SK-N-DZ (cell line): Measurements from ENCODE around the gene CDH15.

Source experiments
- DNase-seq: peaks from one replicate; pipeline ENCODE4 v3.0.0-alpha.2; 2015; ENCODE audit warnings: low spot score

CDH15 gene

DNA sequence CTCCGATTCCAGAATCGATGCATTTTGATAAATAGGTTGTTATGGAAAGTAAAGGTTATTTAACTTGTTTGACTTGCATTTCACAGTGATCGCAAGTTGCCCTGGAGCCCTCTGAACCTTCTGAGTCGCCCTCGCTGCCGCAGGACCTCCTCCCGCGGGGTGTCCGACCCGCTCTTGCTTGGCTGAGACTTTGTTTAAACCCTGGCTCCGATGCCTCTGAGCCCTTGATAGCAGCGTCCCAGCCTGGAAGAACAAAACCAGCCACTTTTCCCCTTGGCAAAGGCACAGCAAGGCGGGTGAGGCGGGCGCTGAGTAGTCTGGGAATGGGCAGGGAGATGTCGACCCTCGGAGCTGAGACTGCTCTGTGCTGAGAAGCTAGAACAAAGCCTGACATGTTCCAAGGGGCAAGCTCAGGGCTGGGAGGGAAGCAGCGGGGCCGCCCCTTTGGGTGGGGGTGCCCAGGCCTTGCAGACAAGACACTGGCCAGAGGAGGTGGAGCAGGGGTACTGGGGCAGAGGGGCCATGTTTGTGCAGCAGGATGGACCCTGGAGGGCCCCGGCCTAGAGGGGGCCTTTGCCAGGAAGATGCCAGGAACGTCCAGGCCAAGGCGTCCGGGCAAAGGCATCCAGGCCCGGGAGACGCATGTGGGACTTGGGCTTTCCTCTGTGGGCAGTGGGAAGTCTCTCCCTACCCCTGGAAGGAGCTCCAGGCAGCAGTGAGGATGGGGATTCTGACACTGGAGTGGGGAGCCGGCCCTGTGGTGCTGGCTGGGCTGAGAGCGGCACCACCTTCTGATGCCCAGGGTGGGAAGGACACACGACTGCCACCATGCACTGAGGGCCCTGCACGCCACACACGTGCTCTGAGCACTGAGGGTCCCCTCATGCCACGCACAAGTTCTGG is 30.3 kb upstream of the CDH15 start:
- no peak for DNase-seq

- DNase-seq = no peak
Observed at GRCh38 chr16:89141884-89142267, 29.7 kb upstream of the CDH15 start.

DNA sequence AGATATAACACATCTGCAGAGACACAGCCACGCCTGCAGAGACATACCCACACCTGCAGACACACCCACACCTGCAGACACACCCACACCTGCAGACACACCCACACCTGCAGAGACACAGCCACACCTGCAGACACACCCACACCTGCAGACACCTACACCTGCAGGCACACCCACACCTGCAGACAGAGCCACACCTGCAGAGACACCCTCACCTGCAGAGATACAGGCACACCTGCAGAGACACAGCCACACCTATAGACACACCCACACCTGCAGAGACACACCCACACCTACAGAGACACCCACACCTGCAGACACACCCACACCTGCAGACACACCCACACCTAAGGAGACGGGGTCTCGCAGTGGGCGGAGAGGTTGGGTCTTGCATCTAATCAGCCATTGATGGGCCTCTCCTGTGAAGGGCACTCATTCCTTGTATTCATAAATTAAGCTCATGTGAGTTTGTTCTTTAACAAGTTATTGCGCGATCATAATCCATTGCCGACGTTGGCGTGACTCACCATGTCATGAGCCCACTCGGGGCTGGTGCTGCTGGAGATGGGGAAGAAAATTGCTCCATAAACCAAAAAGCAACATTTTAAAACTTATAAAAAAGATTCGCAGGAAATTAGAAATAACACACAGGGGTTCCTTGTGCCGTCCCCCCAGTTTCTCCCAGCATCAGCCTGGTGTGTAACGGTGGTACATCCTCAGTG is 28.9 kb upstream of the CDH15 start:
- DNase-seq = no peak

GRCh38 chr16:89143201-89143741 is 28.3 kb upstream of the CDH15 start:
- no peak for DNase-seq

DNA sequence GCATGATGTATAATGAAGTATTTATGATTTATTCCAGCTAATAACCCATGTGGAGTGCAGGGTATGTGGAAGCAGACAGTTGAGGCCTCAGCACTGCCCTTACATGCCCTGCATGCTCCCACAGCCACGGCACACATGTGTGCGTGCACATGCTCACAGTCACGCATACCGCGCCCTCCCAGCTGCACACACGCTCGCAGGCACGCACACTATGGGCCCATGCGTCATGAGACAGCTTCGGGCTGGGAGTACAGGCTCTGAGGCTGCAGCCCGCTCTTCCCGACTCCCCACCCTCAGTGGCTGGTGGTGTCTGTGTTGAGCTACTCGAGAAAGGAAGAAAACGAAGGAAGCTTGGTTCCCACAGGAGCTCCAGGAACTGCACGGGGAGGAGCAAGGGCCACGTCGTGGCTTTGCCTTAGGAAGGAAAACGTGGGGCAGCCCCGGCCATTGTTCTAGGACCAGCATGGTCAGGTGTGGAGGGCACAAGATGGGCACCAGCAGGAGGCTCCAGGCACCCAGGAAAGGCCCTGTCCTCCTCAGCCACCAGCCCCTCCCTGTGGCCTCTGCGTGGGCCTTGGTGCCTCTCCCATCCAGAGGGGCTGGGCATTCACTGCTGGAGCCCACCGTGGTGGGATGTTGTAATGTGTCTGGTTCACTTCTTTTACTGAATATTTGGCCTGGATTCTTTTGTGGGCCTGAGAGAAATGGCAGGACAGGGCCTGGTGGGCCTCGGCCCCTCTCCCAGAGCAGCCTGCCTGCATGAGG is 27.5 kb upstream of the CDH15 start:
- no peak for DNase-seq

GRCh38 chr16:89144681-89145080 is 26.9 kb upstream of the CDH15 start:
- DNase-seq = no peak

DNA sequence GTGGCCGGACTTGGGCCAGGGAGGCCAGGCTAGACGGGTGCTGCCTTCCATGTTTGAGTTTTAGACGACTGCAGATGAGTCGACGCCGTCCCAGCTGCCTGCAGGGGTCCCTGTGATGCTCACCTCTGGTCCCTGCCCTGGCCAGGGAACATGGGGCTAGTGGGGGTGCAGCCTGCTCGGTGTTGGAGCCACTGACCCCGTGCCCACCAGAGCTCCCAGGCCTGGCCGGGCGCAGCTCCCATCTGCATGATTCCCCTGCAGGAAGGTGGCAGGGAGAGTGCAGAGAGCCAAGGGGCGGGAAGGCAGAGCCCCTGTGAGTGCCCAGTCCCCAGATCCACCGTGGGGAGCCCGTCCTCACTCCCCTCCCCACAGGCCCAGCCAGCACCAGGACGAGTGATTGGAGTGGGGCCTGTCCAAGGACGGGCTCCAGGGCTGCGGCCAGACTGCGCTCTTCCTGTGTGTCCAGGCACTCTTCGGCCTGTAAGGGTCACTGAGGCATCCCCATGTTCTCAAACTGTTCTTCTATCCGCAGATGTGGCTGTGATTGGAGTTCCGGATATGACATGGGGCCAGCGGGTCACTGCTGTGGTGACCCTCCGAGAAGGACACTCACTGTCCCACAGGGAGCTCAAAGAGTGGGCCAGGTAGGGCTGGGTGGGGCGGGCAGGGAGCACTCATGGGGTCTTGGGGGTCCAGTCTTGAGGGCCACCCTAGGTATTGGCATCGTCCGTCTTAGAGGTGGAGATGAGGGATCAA is 26.0 kb upstream of the CDH15 start:
- DNase-seq = no peak

DNA sequence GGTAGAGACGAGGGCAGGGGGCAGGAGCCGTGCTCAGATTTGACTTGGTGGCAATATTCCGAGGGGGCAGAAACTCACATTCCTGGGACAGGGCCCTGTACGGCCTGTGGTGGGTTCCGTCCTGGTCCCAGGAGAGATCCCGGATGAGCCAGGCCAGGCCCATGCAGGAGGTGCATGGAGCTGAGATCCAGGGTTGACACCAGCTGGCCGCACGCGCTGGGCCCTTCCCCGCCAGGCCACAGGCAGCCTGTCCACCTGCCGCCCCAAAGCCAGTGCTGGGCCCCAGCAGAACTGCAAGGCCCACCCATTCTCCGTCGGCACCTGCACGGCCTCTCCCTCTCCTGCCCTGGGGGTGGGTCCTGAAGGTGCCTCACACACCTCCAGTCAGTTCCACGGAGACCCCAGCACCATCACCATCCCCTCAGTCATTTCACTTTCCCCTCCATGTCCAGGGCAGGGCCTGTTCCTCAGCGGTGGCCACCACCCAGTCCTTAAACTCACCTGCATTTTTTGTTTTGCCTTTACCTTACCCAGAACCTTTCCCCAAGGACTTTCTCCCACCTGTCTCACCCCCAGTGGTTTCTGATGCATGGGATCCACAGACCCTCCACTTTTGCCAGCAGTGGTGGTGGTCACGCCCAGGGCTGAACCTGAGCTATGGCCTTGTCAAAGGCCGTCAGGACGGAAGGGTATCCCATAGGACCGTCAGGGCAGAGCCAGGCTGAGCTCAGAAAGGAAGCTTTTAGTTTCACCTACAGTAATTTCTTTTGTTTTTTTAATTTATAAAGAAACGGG is 25.1 kb upstream of the CDH15 start:
- no peak for DNase-seq

GRCh38 chr16:89147085-89147817 is 24.3 kb upstream of the CDH15 start:
- no peak for DNase-seq

DNA sequence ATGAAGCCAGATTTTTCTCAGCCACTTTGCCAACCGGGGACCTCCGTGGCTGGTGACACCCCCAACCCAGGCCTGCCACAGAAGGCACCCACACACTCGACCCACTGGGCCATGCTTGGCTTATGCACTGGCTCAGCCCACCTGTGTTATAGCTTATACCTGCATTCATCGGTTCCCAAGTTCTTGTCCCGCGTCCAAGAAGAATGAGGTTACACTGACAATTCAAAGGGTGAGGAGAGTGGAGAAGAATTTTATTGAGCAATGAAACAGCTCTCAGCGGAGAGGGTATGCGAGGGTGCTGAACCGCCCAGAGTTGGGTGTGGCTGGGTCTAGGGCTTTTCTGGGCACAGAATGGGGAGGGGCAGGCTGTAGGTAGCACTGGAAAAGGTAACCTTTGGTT is 22.2 kb upstream of the CDH15 start:
- no peak for DNase-seq

DNA sequence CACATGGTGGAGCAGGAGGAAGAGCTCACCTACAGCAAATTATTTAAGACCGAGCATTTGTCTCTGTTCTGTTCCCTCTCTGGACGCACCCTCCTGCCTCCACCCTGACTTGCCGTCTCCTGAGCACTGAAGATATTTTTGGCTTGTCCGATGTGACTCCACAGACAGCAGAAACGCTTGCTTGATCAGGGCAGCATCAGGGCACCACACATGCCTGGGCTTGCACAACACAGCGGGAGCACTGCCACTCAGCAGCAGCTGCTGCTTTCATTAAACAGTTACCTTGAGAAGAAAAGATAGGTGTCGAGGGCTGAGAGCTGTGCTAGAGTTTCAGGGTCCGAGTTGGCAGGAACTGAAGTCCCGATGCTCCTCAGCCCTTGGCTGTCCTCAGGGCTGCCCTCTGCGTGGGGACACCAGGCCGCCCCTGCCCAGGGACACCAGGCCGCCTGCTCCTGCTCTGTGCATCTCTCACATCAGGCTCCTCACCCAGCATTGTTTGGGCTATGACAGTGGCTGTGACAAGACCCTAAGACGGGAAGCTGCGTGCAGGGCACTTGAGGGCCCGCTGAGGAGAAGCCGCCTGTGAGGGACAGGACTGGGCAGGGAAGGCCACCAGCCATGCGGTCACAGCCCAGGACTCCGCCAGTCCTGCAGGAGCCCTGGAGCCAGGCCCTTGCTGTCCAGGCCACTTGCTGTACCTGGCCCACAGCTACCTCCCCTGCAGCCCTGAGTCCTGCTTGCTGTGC is 21.3 kb upstream of the CDH15 start:
- no peak for DNase-seq

GRCh38 chr16:89150981-89151380 is 20.6 kb upstream of the CDH15 start:
- DNase-seq = no peak

DNA sequence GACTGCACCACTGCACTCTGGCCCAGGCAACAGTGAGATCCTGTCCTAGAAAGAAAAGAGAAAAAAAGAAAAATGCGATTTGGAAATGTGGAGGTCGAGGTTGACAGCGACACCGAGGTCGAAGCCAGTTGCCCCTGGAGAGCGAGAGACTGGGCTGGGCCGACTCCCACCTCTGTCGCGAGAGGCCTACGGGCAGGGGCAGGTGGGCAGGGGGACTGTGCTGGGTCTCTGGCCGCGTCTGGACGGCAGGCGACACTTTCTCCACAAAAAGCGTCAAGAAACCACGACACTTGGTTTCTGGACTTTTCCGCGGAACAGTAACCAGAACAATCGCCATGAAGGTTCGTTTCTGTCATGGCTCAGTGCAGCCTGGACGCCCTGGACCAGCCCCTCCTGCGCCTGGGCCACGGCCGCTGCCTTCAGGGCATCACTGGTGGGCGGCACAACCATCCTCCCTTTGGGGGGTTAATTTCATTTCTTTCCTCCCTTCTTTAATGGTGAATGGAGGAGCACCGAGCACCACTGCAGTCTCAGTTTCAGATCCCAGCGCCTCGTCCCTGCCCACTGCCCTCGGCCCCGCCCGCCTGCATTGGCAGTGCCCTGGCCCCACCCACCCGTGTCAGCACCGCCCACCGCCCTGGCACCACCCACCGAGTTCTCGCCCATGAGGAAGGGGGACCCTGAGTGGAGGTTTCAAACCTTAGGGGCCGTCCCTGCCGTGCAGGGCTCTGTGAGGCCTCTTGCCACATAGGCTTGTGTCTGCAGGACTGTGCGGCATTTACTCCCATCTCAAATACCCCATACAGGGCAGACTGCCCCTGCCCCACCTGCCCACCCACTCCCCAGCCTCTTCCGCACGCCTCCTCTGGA is 18.5 kb upstream of the CDH15 start:
- no peak for DNase-seq

DNA sequence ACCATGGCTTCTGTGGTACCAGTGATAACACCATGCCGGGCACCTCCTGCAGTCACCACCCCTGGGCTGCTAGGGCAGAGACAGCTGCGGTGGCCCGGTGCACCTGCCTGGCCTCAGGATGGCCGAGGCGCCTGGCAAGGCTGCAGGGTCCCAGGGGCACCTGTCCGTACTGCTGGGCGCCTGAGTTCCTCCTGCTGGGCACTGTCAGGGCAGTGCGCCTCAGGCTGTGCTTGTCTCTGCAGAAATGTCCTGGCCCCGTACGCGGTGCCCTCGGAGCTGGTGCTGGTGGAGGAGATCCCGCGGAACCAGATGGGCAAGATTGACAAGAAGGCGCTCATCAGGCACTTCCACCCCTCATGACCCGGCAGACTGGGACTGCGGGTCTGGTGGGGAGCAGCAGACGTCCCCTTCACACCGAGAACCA is 17.7 kb upstream of the CDH15 start:
- DNase-seq = no peak

- DNase-seq = no peak
Observed at GRCh38 chr16:89154390-89155183, 17.0 kb upstream of the CDH15 start.

GRCh38 chr16:89155184-89155679 is 16.3 kb upstream of the CDH15 start:
- DNase-seq = no peak
